HAP-1 (cell line): ENCODE measurements around the gene SLC66A2.

Experiments used
- DNase-seq, 2 experiments: peaks; one replicate each; pipeline ENCODE4 v3.0.0-alpha.2; 2016 to 2020; ENCODE audit warnings: low spot score in 2 of 2
- H3K27me3 ChIP-seq: fragments of 250-450 bp; sonication (Bioruptor Pico); 2 replicates; pipeline ENCODE4 v1.5.1; 2020; ENCODE audit warnings: low read depth, mild to moderate bottlenecking, moderate library complexity
- H3K36me3 ChIP-seq: fragments of 250-450 bp; sonication (Bioruptor Pico); replicated peaks from 2 replicates; pipeline ENCODE4 v1.5.1; 2020; ENCODE audit warnings: mild to moderate bottlenecking
- H3K4me1 ChIP-seq: fragments of 250-450 bp; sonication (Bioruptor Pico); 2 replicates; pipeline ENCODE4 v1.5.1; 2020; ENCODE audit warnings: mild to moderate bottlenecking
- H3K4me3 ChIP-seq: fragments of 250-450 bp; sonication (Bioruptor Pico); 2 replicates; pipeline ENCODE4 v1.5.1; 2020; ENCODE audit warnings: mild to moderate bottlenecking, moderate library complexity
- H3K9me3 ChIP-seq: fragments of 250-450 bp; sonication (Bioruptor Pico); 2 replicates; pipeline ENCODE4 v1.5.1; 2020; ENCODE audit warnings: mild to moderate bottlenecking, moderate library complexity
- in situ Hi-C: fragments of 300-500 bp; cut with MboI; formaldehyde crosslinking; loops from 3 replicates; pipeline ENCODE4 v1.14.3; 2020; ENCODE audit warnings: low sequenced_read_pairs, inconsistent platforms, mixed read lengths

The SLC66A2 gene

GRCh38 chr18:79918615-79919011 is 32.8 kb downstream of the SLC66A2 start:
- peaks cover 22% of the 10 kb centered on the region for H3K36me3 ChIP-seq
- DNase-seq = no peak
- H3K27me3 ChIP-seq = no peaks in the 10 kb centered on the region
- in situ Hi-C loops = no loop called here
- no peaks in the 10 kb centered on the region for H3K9me3 ChIP-seq
- no peak overlapping the region for H3K4me3 ChIP-seq
- H3K4me1 ChIP-seq = no peaks in the 10 kb centered on the region

- Histone ChIP-seq H3K4me3 (no peak overlapping the region), H3K27me3 (no peaks in the 10 kb centered on the region), H3K4me1 (no peaks in the 10 kb centered on the region), H3K9me3 (no peaks in the 10 kb centered on the region), H3K36me3 (peaks cover 22% of the 10 kb centered on the region)
- DNase-seq = no peak
- in situ Hi-C loops = no loop called here
These were observed 33.4 kb downstream of the SLC66A2 start for GRCh38 chr18:79917853-79918614.

GRCh38 chr18:79917169-79917852 is 34.1 kb downstream of the SLC66A2 start:
- no peaks in the 10 kb centered on the region for H3K27me3 ChIP-seq
- no peaks in the 10 kb centered on the region for H3K9me3 ChIP-seq
- DNase-seq = no peak
- H3K36me3 ChIP-seq = peaks cover 22% of the 10 kb centered on the region
- no peaks in the 10 kb centered on the region for H3K4me1 ChIP-seq
- in situ Hi-C loops = no loop called here
- no peak overlapping the region for H3K4me3 ChIP-seq

GRCh38 chr18:79916546-79917168 is 34.8 kb downstream of the SLC66A2 start:
- DNase-seq = no peak
- H3K4me3 ChIP-seq = no peak overlapping the region
- H3K4me1 ChIP-seq = no peaks in the 10 kb centered on the region
- in situ Hi-C loops = no loop called here
- H3K36me3 ChIP-seq = peaks cover 22% of the 10 kb centered on the region
- H3K9me3 ChIP-seq = no peaks in the 10 kb centered on the region
- no peaks in the 10 kb centered on the region for H3K27me3 ChIP-seq

GRCh38 chr18:79916128-79916494 is 35.3 kb downstream of the SLC66A2 start:
- in situ Hi-C loops = no loop called here
- Histone ChIP-seq H3K4me3 (no peak overlapping the region), H3K4me1 (no peaks in the 10 kb centered on the region), H3K27me3 (no peaks in the 10 kb centered on the region), H3K9me3 (no peaks in the 10 kb centered on the region), H3K36me3 (peaks cover 22% of the 10 kb centered on the region)
- DNase-seq = no peak

- Histone ChIP-seq H3K4me3 (no peak overlapping the region), H3K36me3 (peaks cover 22% of the 10 kb centered on the region), H3K9me3 (no peaks in the 10 kb centered on the region), H3K4me1 (no peaks in the 10 kb centered on the region), H3K27me3 (no peaks in the 10 kb centered on the region)
- in situ Hi-C loops = no loop called here
- DNase-seq = no peak
These were observed 36.0 kb downstream of the SLC66A2 start for GRCh38 chr18:79915161-79916127.

GRCh38 chr18:79914614-79915160 is 36.8 kb downstream of the SLC66A2 start:
- Histone ChIP-seq H3K36me3 (peaks cover 22% of the 10 kb centered on the region), H3K4me1 (no peaks in the 10 kb centered on the region), H3K9me3 (no peaks in the 10 kb centered on the region), H3K27me3 (no peaks in the 10 kb centered on the region), H3K4me3 (no peak overlapping the region)
- in situ Hi-C loops = no loop called here
- no peak for DNase-seq

GRCh38 chr18:79912994-79913831 is 38.2 kb downstream of the SLC66A2 start:
- Histone ChIP-seq H3K36me3 (peaks cover 14% of the 10 kb centered on the region), H3K27me3 (no peaks in the 10 kb centered on the region), H3K4me1 (no peaks in the 10 kb centered on the region), H3K4me3 (no peak overlapping the region), H3K9me3 (no peaks in the 10 kb centered on the region)
- no peak for DNase-seq
- in situ Hi-C loops = no loop called here

- in situ Hi-C loops = no loop called here
- Histone ChIP-seq H3K4me3 (no peak overlapping the region), H3K27me3 (no peaks in the 10 kb centered on the region), H3K36me3 (peaks cover 14% of the 10 kb centered on the region), H3K9me3 (no peaks in the 10 kb centered on the region), H3K4me1 (no peaks in the 10 kb centered on the region)
- DNase-seq = no peak
These were observed 39.0 kb downstream of the SLC66A2 start for GRCh38 chr18:79912409-79912991.

- no peak for DNase-seq
- Histone ChIP-seq H3K4me1 (no peaks in the 10 kb centered on the region), H3K4me3 (no peak overlapping the region), H3K9me3 (no peaks in the 10 kb centered on the region), H3K27me3 (no peaks in the 10 kb centered on the region), H3K36me3 (peaks cover 5% of the 10 kb centered on the region; the same call in 1 of the 2 replicates)
- in situ Hi-C loops = no loop called here
These were observed 39.8 kb downstream of the SLC66A2 start for GRCh38 chr18:79911344-79912270.

- Histone ChIP-seq H3K4me1 (no peaks in the 10 kb centered on the region), H3K9me3 (no peaks in the 10 kb centered on the region), H3K27me3 (no peaks in the 10 kb centered on the region), H3K36me3 (no peaks in the 10 kb centered on the region), H3K4me3 (no peak overlapping the region)
- DNase-seq = no peak
- in situ Hi-C loops = no loop called here
These were observed 40.7 kb downstream of the SLC66A2 start for GRCh38 chr18:79910563-79911343.
